Smooth muscle cell (in vitro differentiated cells): ENCODE results near the gene MOV10. TPM values are rescaled to one million over a fixed set of nuclear protein-coding genes. Genes with fewer than 3 reads are reported as not detected.

ENCODE experiments used
- DNase-seq: peaks from one replicate; lab custom pipeline; 2025; ENCODE audit not compliant: unreplicated experiment; lab: John Stamatoyannopoulos, UW
- H2AFZ ChIP-seq: fragments of 200-600 bp; sonication (generic); 2 replicates; pipeline ENCODE4 v1.6.0; 2016; ENCODE audit warnings: antibody characterized with exemption, low read depth, mild to moderate bottlenecking
- H3F3A ChIP-seq: fragments of 200-600 bp; sonication (generic); 2 replicates; pipeline ENCODE4 v1.6.0; 2017; ENCODE audit warnings: antibody characterized with exemption, low read depth
- H3K27ac ChIP-seq: fragments of 200-600 bp; sonication (generic); 2 replicates; pipeline ENCODE4 v1.5.1; 2016; ENCODE audit warnings: low read depth, mild to moderate bottlenecking
- H3K27me3 ChIP-seq: fragments of 200-600 bp; sonication (generic); 2 replicates; pipeline ENCODE4 v1.6.1; 2016; ENCODE audit warnings: low read depth, mild to moderate bottlenecking
- H3K36me3 ChIP-seq: fragments of 200-600 bp; sonication (generic); 2 replicates; pipeline ENCODE4 v1.5.1; 2016; ENCODE audit warnings: low read depth
- H3K4me1 ChIP-seq: fragments of 200-600 bp; sonication (generic); 2 replicates; pipeline ENCODE4 v1.5.1; 2016; ENCODE audit warnings: low read depth
- H3K4me2 ChIP-seq: fragments of 200-600 bp; sonication (generic); 2 replicates; pipeline ENCODE4 v1.6.0; 2016; ENCODE audit warnings: mild to moderate bottlenecking
- H3K4me3 ChIP-seq: fragments of 200-600 bp; sonication (generic); 2 replicates; pipeline ENCODE4 v1.5.1; 2016; ENCODE audit warnings: mild to moderate bottlenecking
- H3K79me2 ChIP-seq: fragments of 200-600 bp; sonication (generic); 2 replicates; pipeline ENCODE4 v1.6.0; 2016; ENCODE audit warnings: low read depth, mild to moderate bottlenecking
- H3K9ac ChIP-seq: fragments of 200-600 bp; sonication (generic); 2 replicates; pipeline ENCODE4 v1.6.0; 2016; ENCODE audit warnings: low read depth
- H3K9me3 ChIP-seq: fragments of 200-600 bp; sonication (generic); replicated peaks from 2 replicates; pipeline ENCODE4 v1.5.1; 2016; ENCODE audit warnings: low read depth
- H4K20me1 ChIP-seq: fragments of 200-600 bp; sonication (generic); 2 replicates; pipeline ENCODE4 v1.6.0; 2016; ENCODE audit warnings: low read depth
- whole genome bisulfite sequencing: methylation state at CpG from one replicate; pipeline ENCODE4 v1.1.7; 2016; ENCODE audit warnings: low lambda C conversion rate; 5-methylcytosine and 5-hydroxymethylcytosine counted together
- polyA plus RNA-seq: library from polyadenylated mRNA; unstranded; fragments of >200 nt; fragmentation: Nextera tagmentation; extraction: Ambion mirVana; gene quantifications from 2 replicates; pipeline ENCODE4 v1.2.1, GENCODE V29; 2016
- total RNA-seq: library from RNA; depleted of rRNA; stranded (reverse); fragments of >200 nt; gene quantifications from 2 replicates; pipeline ENCODE4 v1.2.3, GENCODE V29; 2014
- TF ChIP-seq, protein P1 (sequence below): fragments of 200-600 bp; sonication (generic); IDR thresholded peaks from 2 replicates; pipeline ENCODE4 v1.5.1; 2017; ENCODE audit warnings: borderline replicate concordance, mild to moderate bottlenecking, antibody characterized with exemption; ENCODE audit not compliant: insufficient read depth, poor library complexity, severe bottlenecking

MOV10 gene
- total and polyA plus RNA-seq, 2 experiments from 2014 or later = 36.9 to 56.8 TPM

DNA sequence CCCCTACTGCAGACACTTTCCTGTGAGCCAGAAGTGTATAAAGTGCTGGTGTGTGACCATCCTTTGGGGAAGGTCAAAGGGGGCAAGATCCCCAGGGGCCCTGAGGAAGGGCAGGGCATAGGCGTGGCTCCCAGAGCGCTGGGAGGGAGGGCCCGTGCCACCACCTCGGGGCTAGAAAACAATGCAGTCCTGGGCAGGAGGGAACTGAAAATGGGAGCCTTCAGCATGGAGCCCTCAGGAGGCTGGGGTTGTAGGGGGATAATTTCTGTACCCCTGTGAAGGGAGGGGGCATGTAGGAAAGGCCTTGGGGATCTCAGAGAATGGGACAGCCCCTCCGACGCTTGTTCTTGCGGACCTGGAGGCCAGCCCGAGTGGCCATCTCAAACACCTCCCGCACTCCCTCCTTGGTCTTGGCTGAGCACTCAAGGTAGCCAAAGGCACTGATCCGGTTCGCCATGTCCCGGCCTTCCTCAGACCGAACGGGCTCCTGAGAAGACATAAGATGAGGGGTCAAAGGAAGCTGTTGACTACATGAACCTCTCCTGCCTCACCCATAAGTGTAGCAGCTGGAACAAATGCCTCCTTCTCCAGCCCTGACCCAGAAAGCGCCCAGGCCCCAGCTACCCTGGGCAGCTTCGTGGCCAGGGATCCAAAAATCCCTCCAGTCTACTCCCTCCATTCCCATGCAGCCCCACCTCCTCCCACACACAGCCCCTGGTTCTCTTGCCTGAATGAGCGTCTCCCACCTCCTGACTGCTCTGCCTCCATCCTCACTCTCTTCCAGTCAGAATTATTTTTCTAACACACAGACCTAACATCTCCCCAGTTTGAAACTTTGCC lies 27.0 kb downstream of the MOV10 start:
- H2AFZ ChIP-seq = no peak overlapping the region
- peaks cover 41% of the 10 kb centered on the region for H3F3A ChIP-seq
- H3K27ac ChIP-seq = peak overlapping the region; percentile 97
- TF ChIP-seq, protein P1, sequence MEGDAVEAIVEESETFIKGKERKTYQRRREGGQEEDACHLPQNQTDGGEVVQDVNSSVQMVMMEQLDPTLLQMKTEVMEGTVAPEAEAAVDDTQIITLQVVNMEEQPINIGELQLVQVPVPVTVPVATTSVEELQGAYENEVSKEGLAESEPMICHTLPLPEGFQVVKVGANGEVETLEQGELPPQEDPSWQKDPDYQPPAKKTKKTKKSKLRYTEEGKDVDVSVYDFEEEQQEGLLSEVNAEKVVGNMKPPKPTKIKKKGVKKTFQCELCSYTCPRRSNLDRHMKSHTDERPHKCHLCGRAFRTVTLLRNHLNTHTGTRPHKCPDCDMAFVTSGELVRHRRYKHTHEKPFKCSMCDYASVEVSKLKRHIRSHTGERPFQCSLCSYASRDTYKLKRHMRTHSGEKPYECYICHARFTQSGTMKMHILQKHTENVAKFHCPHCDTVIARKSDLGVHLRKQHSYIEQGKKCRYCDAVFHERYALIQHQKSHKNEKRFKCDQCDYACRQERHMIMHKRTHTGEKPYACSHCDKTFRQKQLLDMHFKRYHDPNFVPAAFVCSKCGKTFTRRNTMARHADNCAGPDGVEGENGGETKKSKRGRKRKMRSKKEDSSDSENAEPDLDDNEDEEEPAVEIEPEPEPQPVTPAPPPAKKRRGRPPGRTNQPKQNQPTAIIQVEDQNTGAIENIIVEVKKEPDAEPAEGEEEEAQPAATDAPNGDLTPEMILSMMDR = no peak
- peak overlapping the region; percentile 60 for H3K4me2 ChIP-seq
- 85% methylated on average over 17 of the region's 17 CpGs for WGBS
- H3K9ac ChIP-seq = peak overlapping the region; percentile 78
- DNase-seq = no peak
- no peaks in the 10 kb centered on the region for H3K9me3 ChIP-seq
- no peaks in the 10 kb centered on the region for H3K27me3 ChIP-seq
- no peak overlapping the region for H3K4me3 ChIP-seq
- peaks cover 21% of the 10 kb centered on the region for H4K20me1 ChIP-seq
- H3K36me3 ChIP-seq = no peaks in the 10 kb centered on the region
- H3K79me2 ChIP-seq = peaks cover 25% of the 10 kb centered on the region
- H3K4me1 ChIP-seq = peaks cover 35% of the 10 kb centered on the region

GRCh38 chr1:112702067-112702395 lies 27.6 kb downstream of the MOV10 start:
- Histone ChIP-seq H3K79me2 (peaks cover 29% of the 10 kb centered on the region), H3F3A (peaks cover 41% of the 10 kb centered on the region), H3K4me2 (peak overlapping the region; percentile 60), H3K27me3 (no peaks in the 10 kb centered on the region), H3K9me3 (no peaks in the 10 kb centered on the region), H4K20me1 (peaks cover 21% of the 10 kb centered on the region), H3K9ac (peak overlapping the region; percentile 78), H3K4me1 (peaks cover 35% of the 10 kb centered on the region), H3K4me3 (no peak overlapping the region), H3K27ac (peak overlapping the region; percentile 97), H3K36me3 (no peaks in the 10 kb centered on the region), H2AFZ (no peak overlapping the region)
- WGBS = 88% methylated on average over 3 of the region's 3 CpGs
- TF ChIP-seq, protein P1 = no peak
- no peak for DNase-seq

GRCh38 chr1:112702420-112703261 lies 28.2 kb downstream of the MOV10 start:
- Histone ChIP-seq H3K27ac (peak overlapping the region; percentile 97), H3K79me2 (peaks cover 29% of the 10 kb centered on the region), H3F3A (peaks cover 41% of the 10 kb centered on the region), H3K9ac (no peak overlapping the region), H3K4me3 (no peak overlapping the region), H2AFZ (no peak overlapping the region), H4K20me1 (peaks cover 21% of the 10 kb centered on the region), H3K27me3 (no peaks in the 10 kb centered on the region), H3K9me3 (no peaks in the 10 kb centered on the region), H3K36me3 (no peaks in the 10 kb centered on the region), H3K4me1 (peaks cover 39% of the 10 kb centered on the region), H3K4me2 (no peak overlapping the region)
- WGBS = 84% methylated on average over 12 of the region's 12 CpGs
- TF ChIP-seq, protein P1 = no peak
- DNase-seq = no peak
